HG03354 (cell line): ENCODE results near the gene PPARA.

Experiments used
- ATAC-seq: cut with Tn5 transposase; IDR thresholded peaks from one replicate; pipeline ENCODE4 v1.9.1; 2021; ENCODE audit warnings: mild to moderate bottlenecking; ENCODE audit not compliant: unreplicated experiment, poor library complexity, severe bottlenecking

PPARA gene

DNA sequence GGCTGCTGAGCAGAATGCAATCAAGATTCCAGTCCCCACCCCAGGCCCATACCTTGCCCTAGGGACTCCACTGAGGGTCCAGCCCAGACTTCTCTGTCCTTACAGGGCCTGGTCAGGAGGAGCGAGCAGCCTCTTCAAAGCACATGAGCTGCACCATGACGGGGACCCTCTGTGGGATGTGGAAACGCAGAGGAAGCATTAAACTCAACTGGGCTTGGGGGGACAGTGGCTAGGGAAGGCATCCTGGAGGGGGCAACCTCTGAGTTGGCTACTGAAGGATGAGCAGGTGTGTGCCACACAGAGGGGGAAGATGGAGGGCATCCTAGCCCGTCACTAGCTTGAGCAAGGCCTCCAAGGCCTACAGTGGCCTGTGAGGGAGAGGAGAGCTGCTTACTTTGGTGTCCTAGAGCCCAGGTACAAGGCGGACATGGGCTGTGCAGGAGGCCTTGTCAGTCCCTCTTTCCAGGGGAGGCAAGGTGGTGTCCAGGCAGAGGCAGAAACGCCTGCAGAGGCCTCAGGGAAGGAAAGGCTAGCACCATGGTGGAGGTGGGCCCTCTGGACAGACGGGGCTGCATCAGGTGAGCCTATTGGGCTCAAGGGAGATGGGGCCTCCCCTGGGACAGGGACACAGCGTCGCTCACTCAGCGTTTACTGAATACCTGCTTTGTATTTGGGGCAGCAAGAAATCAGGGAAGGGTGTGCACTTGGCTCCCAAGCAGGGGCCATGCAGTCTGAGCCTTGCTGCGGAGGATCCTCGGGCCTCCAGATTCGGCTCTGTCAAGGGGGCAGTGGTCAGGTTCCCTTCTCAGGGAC, 131.7 kb downstream of the PPARA start:
- no peak for ATAC-seq

DNA sequence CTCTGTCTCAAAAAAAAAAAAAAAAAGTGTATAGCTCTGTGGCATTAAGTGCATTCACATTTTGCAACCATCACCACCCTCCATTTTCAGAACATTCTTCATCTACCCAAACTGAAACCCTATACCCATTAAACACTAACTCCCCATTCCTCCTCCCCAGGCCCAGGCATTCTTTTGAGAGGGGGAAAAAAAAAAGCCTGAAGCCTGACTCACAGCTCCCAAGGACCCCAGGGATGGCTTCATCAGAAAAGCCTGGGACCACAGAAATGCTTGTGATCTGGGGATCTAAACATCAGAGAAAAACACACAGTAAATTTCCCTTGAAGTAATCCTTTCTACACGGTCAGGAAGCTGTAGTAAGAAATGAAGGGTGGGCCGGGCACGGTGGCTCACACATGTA, 135.7 kb downstream of the PPARA start:
- no peak for ATAC-seq

DNA sequence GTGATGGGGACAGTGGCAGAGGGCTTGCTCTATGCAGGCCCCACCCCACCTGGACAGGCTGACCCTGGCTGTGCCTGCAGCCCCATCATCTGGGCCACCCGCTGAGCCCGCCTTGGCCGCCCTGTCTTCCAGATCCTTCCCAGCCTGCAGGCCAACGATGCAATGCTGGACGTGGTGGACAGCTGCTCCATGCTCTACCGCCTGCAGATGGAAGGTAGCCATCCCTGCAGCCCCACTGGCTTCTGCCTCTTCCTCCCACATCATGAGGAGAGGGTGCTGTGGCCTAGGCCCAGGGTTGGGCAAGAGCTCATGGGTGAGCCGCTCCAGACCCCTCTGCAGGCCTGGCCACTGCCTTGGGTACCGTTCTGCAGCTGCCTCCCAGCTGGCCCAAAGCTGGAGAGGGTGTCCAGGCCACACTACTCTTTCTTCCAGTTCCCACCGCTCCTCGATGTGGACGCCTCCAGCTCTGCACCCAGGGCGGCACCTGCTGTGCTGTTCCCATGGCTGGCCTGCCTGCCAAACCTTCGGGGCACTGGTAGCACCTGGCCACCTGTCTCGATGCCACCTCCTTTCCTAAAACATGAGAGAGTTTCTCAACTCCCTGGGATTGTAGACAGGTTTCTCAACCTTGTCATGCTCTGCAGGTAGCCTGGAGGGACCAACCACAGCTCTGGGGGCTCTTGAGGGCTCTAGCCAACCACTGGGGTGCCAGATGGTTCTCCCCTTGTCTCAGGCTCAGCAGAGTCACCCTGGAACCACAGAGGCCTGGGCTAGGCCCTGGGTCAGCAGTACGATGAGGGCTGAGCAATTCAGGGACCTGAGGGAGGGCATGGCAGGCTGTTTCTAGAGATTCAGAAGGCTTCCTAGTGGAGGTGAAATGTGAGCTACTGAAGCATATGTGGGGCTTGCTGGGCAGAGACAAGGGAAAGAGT, 136.9 kb downstream of the PPARA start:
- ATAC-seq, result no peak

GRCh38 chr22:46287873-46288751, 137.8 kb downstream of the PPARA start:
- peak; percentile 81 for ATAC-seq

DNA sequence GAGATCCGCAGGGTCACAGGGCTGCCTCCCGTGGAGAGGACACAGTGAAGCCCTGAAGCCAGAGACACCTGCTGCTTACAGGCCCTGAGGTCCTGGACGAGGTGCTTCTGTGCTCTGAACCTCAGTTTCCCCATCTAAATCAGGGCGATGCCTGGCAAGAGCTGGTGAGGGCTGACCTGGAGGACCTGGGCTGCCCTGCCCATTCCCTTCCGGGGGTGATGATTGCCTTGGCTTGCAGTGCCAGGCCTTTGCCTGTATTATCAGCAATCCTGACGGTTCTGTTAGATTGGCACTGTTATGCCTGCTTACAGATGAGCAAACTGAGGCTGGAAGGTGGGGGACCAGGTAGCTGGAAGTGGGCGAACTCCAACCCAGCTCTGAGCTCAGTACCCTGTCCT, 138.5 kb downstream of the PPARA start:
- peak; percentile 10 for ATAC-seq

GRCh38 chr22:46289244-46289891, 139.0 kb downstream of the PPARA start:
- ATAC-seq, result no peak

GRCh38 chr22:46290121-46290842, 140.0 kb downstream of the PPARA start:
- no peak for ATAC-seq

DNA sequence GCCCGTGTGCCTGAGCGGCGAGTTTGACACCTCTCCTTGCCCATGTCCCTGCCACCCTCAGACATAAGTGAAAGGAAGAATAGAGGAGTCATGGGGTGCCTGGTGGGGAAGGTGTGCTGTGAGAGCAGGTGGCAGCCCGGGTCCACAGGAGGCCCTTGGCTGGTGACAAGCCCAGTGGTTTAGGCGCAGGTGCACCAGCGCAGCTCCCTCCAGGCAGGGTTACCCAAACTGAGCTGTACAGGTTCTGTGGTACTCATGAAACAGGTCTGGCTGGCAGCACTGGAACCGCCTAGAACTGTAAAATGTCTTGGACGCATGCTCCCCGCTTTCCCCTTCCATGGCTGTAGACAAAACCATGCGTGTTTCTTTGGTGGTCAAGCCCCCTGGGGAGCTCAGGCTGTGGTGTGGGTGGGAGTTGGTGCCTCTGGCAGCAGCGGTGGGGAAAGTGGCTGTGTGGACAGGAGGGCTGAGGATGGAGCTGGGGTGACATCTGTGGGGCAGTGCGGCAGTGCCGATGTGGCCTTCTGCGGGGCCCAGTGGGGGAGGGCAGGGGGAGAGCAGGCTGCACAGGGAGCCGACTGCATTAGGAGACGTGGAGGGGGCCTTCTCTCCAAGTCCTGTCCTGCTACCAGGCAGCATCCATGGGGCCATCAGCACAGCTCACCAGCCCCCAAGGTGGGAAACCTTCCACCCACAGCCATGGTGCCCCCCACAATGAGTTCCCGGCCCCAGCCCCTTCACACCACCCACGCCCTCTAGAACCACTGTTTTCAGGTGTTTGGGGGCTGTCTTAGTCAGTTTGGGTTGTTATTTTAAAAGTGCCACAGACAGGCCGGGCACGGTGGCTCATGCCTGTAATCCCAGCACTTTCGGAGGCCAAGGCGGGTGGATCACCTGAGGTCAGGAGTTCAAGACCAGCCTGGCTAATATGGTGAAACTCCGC, 140.8 kb downstream of the PPARA start:
- no peak for ATAC-seq

- ATAC-seq, result no peak
Observed at GRCh38 chr22:46292173-46292572, 141.8 kb downstream of the PPARA start.

DNA sequence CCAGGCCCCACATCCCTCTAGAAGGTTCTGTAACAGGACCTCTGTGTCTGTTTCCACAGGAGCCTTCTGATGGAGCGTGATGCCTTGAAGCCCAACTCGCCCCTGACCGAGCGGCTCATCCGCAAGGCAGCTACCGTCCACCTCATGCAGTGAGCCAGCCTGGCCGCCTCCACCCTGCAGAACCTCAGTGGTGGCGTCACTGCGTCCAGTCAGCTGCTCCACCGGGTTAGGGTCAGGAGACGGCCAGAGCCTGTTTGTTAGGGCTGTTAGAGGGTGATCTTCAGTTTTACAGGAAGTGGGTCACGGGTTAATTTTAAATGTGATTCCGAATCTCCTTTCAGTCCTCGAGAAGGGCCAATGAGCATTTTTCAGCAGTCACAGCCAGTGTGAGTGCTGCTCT, 142.4 kb downstream of the PPARA start:
- ATAC-seq, result no peak
